IPS-18c (cell line): ENCODE results near the gene APCDD1.

Experiments used
- H3K4me3 ChIP-seq: 2 replicates; pipeline ENCODE4 v1.7.0; 2013; ENCODE audit warnings: low read depth, mild to moderate bottlenecking, low read length, moderate library complexity; ENCODE audit not compliant: insufficient read depth
- H3K9me3 ChIP-seq: one replicate; pipeline ENCODE4 v1.6.1; 2013; ENCODE audit warnings: mild to moderate bottlenecking, low read length, moderate library complexity; ENCODE audit not compliant: control insufficient read depth, insufficient read depth

Gene APCDD1

DNA sequence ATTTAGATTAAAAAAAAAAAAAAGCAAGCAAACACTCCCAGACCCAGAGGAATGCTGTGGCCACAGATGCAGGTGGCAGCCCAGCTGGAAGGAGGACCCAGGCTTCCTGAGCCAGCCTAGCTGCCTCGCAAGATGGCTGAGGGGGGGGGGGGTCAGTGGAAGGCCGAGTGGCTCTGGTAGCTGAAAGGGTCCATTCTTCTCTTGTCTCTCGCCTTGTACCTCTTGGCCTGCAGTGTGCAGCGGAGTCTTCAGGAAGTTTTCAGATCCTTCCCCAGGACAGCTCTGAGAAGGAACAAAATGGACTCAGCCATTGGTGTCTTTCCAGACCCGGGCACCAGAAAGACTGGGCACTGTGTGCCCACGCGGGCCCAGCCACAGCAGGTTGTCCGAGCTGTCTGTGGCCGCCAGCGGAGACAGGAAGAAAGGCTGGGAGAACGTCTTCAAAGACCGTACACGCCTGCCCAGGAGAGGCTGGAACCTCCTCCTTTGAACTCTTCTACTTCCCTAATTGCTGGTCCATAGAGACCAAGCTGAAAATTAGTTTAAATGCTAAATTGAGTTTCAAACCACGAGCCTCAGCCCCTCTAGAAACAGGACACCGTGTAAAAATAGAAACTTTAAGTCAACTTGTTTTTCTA, 21.3 kb downstream of the APCDD1 start:
- Histone ChIP-seq H3K9me3 (no peaks in the 10 kb centered on the region), H3K4me3 (no peak overlapping the region)

DNA sequence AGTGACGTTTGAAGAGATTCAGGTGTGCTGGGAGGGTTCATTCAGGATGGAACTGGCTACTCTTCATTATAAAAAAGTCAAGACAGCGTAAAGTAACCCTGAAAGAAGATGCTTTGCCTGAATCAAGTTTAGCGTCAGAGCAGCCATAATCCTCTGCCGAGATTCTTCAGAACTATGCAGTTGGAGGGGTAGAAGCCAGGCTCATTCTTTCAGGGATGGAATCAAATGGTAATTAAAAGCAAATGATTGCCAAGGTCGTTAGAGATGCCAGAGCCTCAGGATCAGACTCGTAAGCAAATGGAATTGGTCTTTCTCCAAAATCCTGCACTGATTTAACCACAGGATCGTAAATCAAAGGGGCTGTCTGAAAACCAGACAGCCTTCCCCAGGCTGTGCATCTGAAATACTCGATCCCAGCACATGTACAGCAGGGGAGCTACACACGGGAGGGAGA, 21.9 kb downstream of the APCDD1 start:
- Histone ChIP-seq H3K9me3 (no peaks in the 10 kb centered on the region), H3K4me3 (no peak overlapping the region)

DNA sequence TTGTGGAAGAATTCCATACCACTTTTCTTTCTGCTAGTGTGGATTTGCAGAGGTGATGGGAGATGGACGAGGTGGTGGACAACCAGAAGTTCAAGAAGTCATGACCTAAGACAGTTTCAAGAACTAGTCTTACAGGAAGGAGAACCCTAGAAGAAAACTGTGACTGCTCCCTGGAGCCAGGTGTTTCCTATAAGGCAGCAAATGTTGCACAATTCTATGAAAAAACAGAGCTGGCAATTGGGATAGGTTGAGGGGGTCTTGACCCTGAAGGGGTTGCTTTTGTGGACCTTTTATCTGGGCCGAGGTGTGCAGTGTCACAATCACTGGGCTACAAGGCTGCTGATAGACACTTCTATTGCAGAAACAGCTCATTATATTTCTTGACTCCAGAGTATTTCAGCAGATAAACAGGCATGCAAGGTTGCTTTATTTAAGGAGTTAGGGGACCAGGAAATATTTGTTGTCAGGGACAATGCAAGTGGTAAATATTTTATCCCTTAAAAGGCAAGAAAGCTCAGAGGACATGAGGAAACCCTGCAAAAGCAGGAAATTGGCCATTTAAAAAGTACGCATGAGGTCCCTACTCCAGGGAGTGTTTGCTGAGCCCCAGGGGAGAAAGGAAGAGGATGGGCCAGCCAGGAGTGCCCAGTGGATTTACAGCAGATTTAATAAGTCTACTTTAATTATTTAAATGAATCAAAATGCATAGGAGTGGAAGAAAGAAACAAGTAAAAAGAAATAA, 22.9 kb downstream of the APCDD1 start:
- Histone ChIP-seq H3K4me3 (no peak overlapping the region), H3K9me3 (no peaks in the 10 kb centered on the region)

DNA sequence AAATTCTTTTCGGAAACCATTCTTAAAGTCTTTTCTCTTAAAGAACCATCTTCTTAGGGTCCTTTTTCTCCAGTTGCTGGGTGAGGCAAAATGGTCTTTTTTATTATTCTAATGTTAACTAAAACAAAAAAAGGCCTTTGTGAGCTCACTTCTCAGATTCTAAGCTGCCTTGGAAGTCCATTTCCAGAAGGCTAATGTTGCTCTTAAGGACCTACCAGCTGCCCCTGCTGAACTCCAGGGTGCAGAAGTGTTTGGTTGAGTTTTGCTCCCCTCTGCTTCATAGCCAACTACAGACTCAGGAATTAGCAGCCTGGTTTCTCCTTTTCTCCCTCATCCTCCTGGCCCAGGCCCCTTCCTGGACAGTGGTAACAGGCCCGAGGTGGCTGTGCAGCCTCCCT, 23.4 kb downstream of the APCDD1 start:
- Histone ChIP-seq H3K4me3 (no peak overlapping the region), H3K9me3 (no peaks in the 10 kb centered on the region)

GRCh38 chr18:10481831-10482230, 27.4 kb downstream of the APCDD1 start:
- no peak overlapping the region for H3K4me3 ChIP-seq
- H3K9me3 ChIP-seq, result no peaks in the 10 kb centered on the region

- H3K4me3 ChIP-seq, result no peak overlapping the region
- no peaks in the 10 kb centered on the region for H3K9me3 ChIP-seq
Measured at GRCh38 chr18:10482363-10482984, 28.0 kb downstream of the APCDD1 start.

GRCh38 chr18:10482985-10483949, 28.8 kb downstream of the APCDD1 start:
- no peaks in the 10 kb centered on the region for H3K9me3 ChIP-seq
- no peak overlapping the region for H3K4me3 ChIP-seq

GRCh38 chr18:10485475-10485874, 31.0 kb downstream of the APCDD1 start:
- no peak overlapping the region for H3K4me3 ChIP-seq
- no peaks in the 10 kb centered on the region for H3K9me3 ChIP-seq

DNA sequence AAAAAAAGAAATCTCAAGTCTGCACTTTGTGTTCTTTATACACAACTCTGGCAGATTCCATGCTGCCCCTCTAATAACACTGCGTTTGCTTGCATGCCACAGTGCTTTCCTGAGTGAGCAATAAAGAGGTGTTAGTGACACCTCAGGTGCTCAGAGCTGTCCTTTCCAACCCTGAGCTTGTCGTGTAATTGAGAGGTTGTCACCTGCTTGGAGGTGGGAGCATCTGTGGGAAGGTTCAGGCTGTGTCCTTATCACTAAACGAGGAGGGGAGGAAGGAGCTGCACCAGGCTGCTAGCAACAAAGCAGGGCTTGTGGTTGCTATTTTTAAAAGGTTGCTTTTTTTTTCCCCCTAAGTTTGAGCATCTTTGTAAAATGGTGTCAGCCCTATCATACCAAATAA, 31.9 kb downstream of the APCDD1 start:
- no peak overlapping the region for H3K4me3 ChIP-seq

DNA sequence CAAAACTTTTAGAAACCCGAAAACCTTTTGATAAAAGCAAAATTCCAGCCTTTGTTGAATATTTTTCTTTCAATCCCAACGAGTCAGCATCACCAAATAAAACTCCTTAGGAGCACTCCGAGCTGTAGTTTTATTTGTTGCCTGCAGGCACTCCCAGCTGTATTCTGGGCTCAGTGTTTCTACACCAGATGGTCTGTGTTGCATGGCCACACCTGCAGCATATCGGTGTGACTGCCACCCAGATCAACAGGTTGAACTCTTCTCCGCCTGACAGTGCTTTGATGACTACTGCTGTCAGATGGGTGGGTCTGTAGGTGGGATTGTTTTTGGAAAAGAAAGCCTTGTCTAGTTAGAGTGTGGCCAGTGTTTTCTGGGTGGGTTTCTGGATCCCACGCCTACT, 32.7 kb downstream of the APCDD1 start:
- Histone ChIP-seq H3K4me3 (no peak overlapping the region), H3K9me3 (no peaks in the 10 kb centered on the region)

More for the DNA sequence above, 31.9 kb downstream of the APCDD1 start:
- H3K9me3 ChIP-seq, result no peaks in the 10 kb centered on the region

GRCh38 chr18:10488017-10488416, 33.6 kb downstream of the APCDD1 start:
- Histone ChIP-seq H3K4me3 (no peak overlapping the region), H3K9me3 (no peaks in the 10 kb centered on the region)

- H3K9me3 ChIP-seq, result no peaks in the 10 kb centered on the region
- H3K4me3 ChIP-seq, result no peak overlapping the region
Measured at GRCh38 chr18:10490401-10491165, 36.1 kb downstream of the APCDD1 start.

GRCh38 chr18:10495936-10496335, 41.5 kb downstream of the APCDD1 start:
- Histone ChIP-seq H3K4me3 (no peak overlapping the region), H3K9me3 (no peaks in the 10 kb centered on the region)

- no peak overlapping the region for H3K4me3 ChIP-seq
- no peaks in the 10 kb centered on the region for H3K9me3 ChIP-seq
Measured at GRCh38 chr18:10497206-10497749, 42.8 kb downstream of the APCDD1 start.

- no peak overlapping the region for H3K4me3 ChIP-seq
- H3K9me3 ChIP-seq, result no peaks in the 10 kb centered on the region
Measured at GRCh38 chr18:10499230-10499629, 44.8 kb downstream of the APCDD1 start.

- no peak overlapping the region for H3K4me3 ChIP-seq
- H3K9me3 ChIP-seq, result no peaks in the 10 kb centered on the region
Measured at GRCh38 chr18:10500038-10500437, 45.6 kb downstream of the APCDD1 start.
